NK-92 treated with Interleukin-12 subunit alpha and Interleukin-12 subunit beta, amount 100 ng/mL, for 24 hours (cell line): ENCODE measurements around the gene GPC6.

Experiments used
- DNase-seq: peaks from one replicate; lab custom pipeline; 2025; lab: John Stamatoyannopoulos, UW

GPC6 gene

GRCh38 chr13:93368718-93369117 lies 142.1 kb downstream of the GPC6 start:
- DNase-seq = no peak

- no peak for DNase-seq
Observed at GRCh38 chr13:93372856-93373255, 146.2 kb downstream of the GPC6 start.

GRCh38 chr13:93375491-93375890 lies 148.9 kb downstream of the GPC6 start:
- no peak for DNase-seq

- no peak for DNase-seq
Observed at GRCh38 chr13:93377196-93377595, 150.6 kb downstream of the GPC6 start.

- DNase-seq = no peak
Observed at GRCh38 chr13:93378184-93378583, 151.6 kb downstream of the GPC6 start.

- no peak for DNase-seq
Observed at GRCh38 chr13:93386116-93386515, 159.5 kb downstream of the GPC6 start.

GRCh38 chr13:93388701-93389100 lies 162.1 kb downstream of the GPC6 start:
- DNase-seq = no peak

GRCh38 chr13:93397619-93398018 lies 171.0 kb downstream of the GPC6 start:
- DNase-seq = no peak

- no peak for DNase-seq
Observed at GRCh38 chr13:93398167-93399035, 171.8 kb downstream of the GPC6 start.

- DNase-seq = no peak
Observed at GRCh38 chr13:93399212-93399611, 172.6 kb downstream of the GPC6 start.

GRCh38 chr13:93406136-93406535 lies 179.5 kb downstream of the GPC6 start:
- no peak for DNase-seq

- DNase-seq = no peak
Observed at GRCh38 chr13:93407551-93407950, 180.9 kb downstream of the GPC6 start.

GRCh38 chr13:93409001-93409400 lies 182.4 kb downstream of the GPC6 start:
- DNase-seq = no peak

- no peak for DNase-seq
Observed at GRCh38 chr13:93409816-93410215, 183.2 kb downstream of the GPC6 start.

GRCh38 chr13:93411186-93411680 lies 184.6 kb downstream of the GPC6 start:
- DNase-seq = no peak

- no peak for DNase-seq
Observed at GRCh38 chr13:93412676-93413075, 186.1 kb downstream of the GPC6 start.

- no peak for DNase-seq
Observed at GRCh38 chr13:93413972-93414717, 187.5 kb downstream of the GPC6 start.

GRCh38 chr13:93416736-93417355 lies 190.2 kb downstream of the GPC6 start:
- DNase-seq = no peak

GRCh38 chr13:93418398-93418797 lies 191.8 kb downstream of the GPC6 start:
- no peak for DNase-seq

- DNase-seq = no peak
Observed at GRCh38 chr13:93420206-93420605, 193.6 kb downstream of the GPC6 start.

GRCh38 chr13:93420887-93421286 lies 194.3 kb downstream of the GPC6 start:
- DNase-seq = no peak

GRCh38 chr13:93422980-93423543 lies 196.5 kb downstream of the GPC6 start:
- DNase-seq = no peak
